GM19463 (cell line): ENCODE data around the gene RANBP3L.
"Not testable (repeated sequence)": the region's sequence is repeated elsewhere in the genome, so short reads cannot be mapped to it uniquely, and the experiment has no call there.

Experiments
- ATAC-seq: cut with Tn5 transposase; IDR thresholded peaks from one replicate; pipeline ENCODE4 v1.9.1; 2021; ENCODE audit warnings: mild to moderate bottlenecking, moderate library complexity; ENCODE audit not compliant: unreplicated experiment

Gene RANBP3L

GRCh38 chr5:36209664-36210063, 92.0 kb downstream of the RANBP3L start:
- no peak for ATAC-seq

GRCh38 chr5:36208786-36209185, 92.9 kb downstream of the RANBP3L start:
- no peak for ATAC-seq

GRCh38 chr5:36206913-36207312, 94.8 kb downstream of the RANBP3L start:
- no peak for ATAC-seq

GRCh38 chr5:36205329-36205728, 96.4 kb downstream of the RANBP3L start:
- no peak for ATAC-seq

GRCh38 chr5:36202521-36202961, 99.2 kb downstream of the RANBP3L start:
- no peak for ATAC-seq

- ATAC-seq, result no peak
Measured at GRCh38 chr5:36200513-36200912, 101.2 kb downstream of the RANBP3L start.

- ATAC-seq, result no peak
Measured at GRCh38 chr5:36199620-36200019, 102.1 kb downstream of the RANBP3L start.

- ATAC-seq, result not testable (repeated sequence)
Measured at GRCh38 chr5:36198783-36199182, 102.9 kb downstream of the RANBP3L start.
